HepG2 (cell line): ENCODE measurements around the gene HIC1. TPM values are rescaled to one million over a fixed set of nuclear protein-coding genes. Genes with fewer than 3 reads are reported as not detected.

ENCODE experiments used
- ATF7 ChIP-seq, 2 experiments: fragments of 450-650 bp in 1 of 2; sonication (generic) in 1 of 2; formaldehyde crosslinking in 1 of 2; IDR thresholded peaks; 2 replicates each; pipeline versions ENCODE4 v1.4.0 to v1.6.1; 2016 to 2020; ENCODE audit warnings: antibody characterized with exemption in 1 of 2, mild to moderate bottlenecking in 1 of 2, missing genetic modification reagents in 1 of 2
- BORCS8-MEF2B ChIP-seq: sonication (generic); formaldehyde crosslinking; IDR thresholded peaks from 2 replicates; pipeline ENCODE4 v1.8.0; 2022; ENCODE audit warnings: mild to moderate bottlenecking, missing genetic modification reagents
- CCAR2 ChIP-seq: fragments of 200-400 bp; formaldehyde crosslinking; optimal IDR thresholded peaks from 2 replicates; pipeline ENCODE3; 2018; ENCODE audit warnings: low read depth, mild to moderate bottlenecking, low read length, moderate library complexity
- ERF ChIP-seq: IDR thresholded peaks from 2 replicates; pipeline ENCODE4 v1.6.1; 2018; ENCODE audit warnings: missing biosample characterization, missing genetic modification reagents
- ZNF777 ChIP-seq: sonication (generic); formaldehyde crosslinking; IDR thresholded peaks from 2 replicates; pipeline ENCODE4 v1.4.0; 2020; ENCODE audit warnings: missing genetic modification reagents
- ZNF782 ChIP-seq: sonication (generic); formaldehyde crosslinking; IDR thresholded peaks from 2 replicates; pipeline ENCODE4 v1.4.0; 2020; ENCODE audit warnings: missing genetic modification reagents, mild to moderate bottlenecking, borderline replicate concordance
- ZNF841 ChIP-seq: sonication (generic); formaldehyde crosslinking; IDR thresholded peaks from 2 replicates; pipeline ENCODE4 v1.8.1; 2023; ENCODE audit warnings: missing genetic modification reagents, borderline replicate concordance
- polyA plus RNA-seq, 8 experiments: library from polyadenylated mRNA; depleted of rRNA in 3 of 8; stranded (reverse) in 7 of 8; unstranded in 1 of 8; fragments of >200 nt; fragmentation: Illumina TruSeq in 4 of 8; extraction: Trizol in 4 of 8; gene quantifications; 2 replicates each; pipeline versions ENCODE4 v1.2.1 to v1.2.3, GENCODE V29; 2011 to 2016; ENCODE audit warnings: low read depth in 4 of 8, missing spikeins in 1 of 8, mixed read lengths in 1 of 8; ENCODE audit not compliant: insufficient read depth in 1 of 8
- total RNA-seq, 5 experiments: library from RNA; depleted of rRNA; stranded (reverse); fragments of >200 nt; fragmentation: Illumina TruSeq; extraction: Trizol; gene quantifications; 2 replicates each; pipeline ENCODE4 v1.2.3, GENCODE V29; 2016; ENCODE audit warnings: low read depth in 1 of 5
- TF ChIP-seq, protein P1 (sequence below): sonication (generic); formaldehyde crosslinking; IDR thresholded peaks from one replicate; pipeline ENCODE4 v1.5.1; 2020; ENCODE audit warnings: mild to moderate bottlenecking, missing genetic modification reagents; ENCODE audit errors: not compliant biosample characterization
- TF ChIP-seq, protein P2 (sequence below): sonication (generic); formaldehyde crosslinking; IDR thresholded peaks from 2 replicates; pipeline ENCODE4 v1.5.1; 2020; ENCODE audit warnings: mild to moderate bottlenecking, missing genetic modification reagents, borderline replicate concordance
- TF ChIP-seq, protein P3 (sequence below): IDR thresholded peaks from 2 replicates; pipeline ENCODE4 v1.4.0; 2020; ENCODE audit warnings: mild to moderate bottlenecking, missing genetic modification reagents
- TF ChIP-seq, protein P4 (sequence below): sonication (generic); formaldehyde crosslinking; IDR thresholded peaks from 2 replicates; pipeline ENCODE4 v1.5.1; 2020; ENCODE audit warnings: mild to moderate bottlenecking, missing genetic modification reagents, moderate library complexity

The HIC1 gene
- total and polyA plus RNA-seq, 2 of the 13 experiments (the other 11 are each of a cell fraction or from before 2014, with no cell fraction given), result 0.04 to 0.31 TPM

DNA sequence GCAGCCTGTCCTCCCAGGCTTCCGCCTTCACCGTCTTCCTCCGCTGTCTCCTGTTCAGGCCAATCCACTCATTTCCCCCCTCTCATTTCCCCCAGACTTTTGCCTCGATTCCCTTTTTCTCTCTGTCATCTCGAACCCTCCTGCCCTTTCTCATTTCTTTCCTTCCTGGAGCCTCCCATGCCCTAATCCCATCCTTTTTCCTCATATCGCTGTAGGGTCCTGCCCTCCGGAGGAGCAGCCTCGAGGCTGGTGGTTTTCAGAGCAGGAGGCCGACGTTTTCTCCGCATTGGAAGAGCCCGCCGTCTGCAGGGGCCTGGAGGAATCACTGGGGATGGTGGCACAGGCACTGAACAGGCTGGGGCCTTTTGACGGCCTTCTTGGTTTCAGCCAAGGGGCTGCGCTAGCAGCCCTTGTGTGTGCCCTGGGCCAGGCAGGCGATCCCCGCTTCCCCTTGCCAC is 12.5 kb upstream of the HIC1 start (continued):
- TF ChIP-seq ATF7 (IDR thresholded peaks at IDR 0.05) (no peak), ATF7 (CRISPR knock-in tag; IDR thresholded peaks at IDR 0.05) (no peak), ZNF841 (CRISPR knock-in tag) (no peak), ZNF777 (CRISPR knock-in tag) (no peak; the same call in 1 of the 2 replicates), ERF (CRISPR knock-in tag) (0 out of 2 replicates have a peak, but pooled peaks have one; percentile 0), ZNF782 (CRISPR knock-in tag) (no peak), BORCS8-MEF2B (no peak), CCAR2 (no peak)
- TF ChIP-seq, protein P1, sequence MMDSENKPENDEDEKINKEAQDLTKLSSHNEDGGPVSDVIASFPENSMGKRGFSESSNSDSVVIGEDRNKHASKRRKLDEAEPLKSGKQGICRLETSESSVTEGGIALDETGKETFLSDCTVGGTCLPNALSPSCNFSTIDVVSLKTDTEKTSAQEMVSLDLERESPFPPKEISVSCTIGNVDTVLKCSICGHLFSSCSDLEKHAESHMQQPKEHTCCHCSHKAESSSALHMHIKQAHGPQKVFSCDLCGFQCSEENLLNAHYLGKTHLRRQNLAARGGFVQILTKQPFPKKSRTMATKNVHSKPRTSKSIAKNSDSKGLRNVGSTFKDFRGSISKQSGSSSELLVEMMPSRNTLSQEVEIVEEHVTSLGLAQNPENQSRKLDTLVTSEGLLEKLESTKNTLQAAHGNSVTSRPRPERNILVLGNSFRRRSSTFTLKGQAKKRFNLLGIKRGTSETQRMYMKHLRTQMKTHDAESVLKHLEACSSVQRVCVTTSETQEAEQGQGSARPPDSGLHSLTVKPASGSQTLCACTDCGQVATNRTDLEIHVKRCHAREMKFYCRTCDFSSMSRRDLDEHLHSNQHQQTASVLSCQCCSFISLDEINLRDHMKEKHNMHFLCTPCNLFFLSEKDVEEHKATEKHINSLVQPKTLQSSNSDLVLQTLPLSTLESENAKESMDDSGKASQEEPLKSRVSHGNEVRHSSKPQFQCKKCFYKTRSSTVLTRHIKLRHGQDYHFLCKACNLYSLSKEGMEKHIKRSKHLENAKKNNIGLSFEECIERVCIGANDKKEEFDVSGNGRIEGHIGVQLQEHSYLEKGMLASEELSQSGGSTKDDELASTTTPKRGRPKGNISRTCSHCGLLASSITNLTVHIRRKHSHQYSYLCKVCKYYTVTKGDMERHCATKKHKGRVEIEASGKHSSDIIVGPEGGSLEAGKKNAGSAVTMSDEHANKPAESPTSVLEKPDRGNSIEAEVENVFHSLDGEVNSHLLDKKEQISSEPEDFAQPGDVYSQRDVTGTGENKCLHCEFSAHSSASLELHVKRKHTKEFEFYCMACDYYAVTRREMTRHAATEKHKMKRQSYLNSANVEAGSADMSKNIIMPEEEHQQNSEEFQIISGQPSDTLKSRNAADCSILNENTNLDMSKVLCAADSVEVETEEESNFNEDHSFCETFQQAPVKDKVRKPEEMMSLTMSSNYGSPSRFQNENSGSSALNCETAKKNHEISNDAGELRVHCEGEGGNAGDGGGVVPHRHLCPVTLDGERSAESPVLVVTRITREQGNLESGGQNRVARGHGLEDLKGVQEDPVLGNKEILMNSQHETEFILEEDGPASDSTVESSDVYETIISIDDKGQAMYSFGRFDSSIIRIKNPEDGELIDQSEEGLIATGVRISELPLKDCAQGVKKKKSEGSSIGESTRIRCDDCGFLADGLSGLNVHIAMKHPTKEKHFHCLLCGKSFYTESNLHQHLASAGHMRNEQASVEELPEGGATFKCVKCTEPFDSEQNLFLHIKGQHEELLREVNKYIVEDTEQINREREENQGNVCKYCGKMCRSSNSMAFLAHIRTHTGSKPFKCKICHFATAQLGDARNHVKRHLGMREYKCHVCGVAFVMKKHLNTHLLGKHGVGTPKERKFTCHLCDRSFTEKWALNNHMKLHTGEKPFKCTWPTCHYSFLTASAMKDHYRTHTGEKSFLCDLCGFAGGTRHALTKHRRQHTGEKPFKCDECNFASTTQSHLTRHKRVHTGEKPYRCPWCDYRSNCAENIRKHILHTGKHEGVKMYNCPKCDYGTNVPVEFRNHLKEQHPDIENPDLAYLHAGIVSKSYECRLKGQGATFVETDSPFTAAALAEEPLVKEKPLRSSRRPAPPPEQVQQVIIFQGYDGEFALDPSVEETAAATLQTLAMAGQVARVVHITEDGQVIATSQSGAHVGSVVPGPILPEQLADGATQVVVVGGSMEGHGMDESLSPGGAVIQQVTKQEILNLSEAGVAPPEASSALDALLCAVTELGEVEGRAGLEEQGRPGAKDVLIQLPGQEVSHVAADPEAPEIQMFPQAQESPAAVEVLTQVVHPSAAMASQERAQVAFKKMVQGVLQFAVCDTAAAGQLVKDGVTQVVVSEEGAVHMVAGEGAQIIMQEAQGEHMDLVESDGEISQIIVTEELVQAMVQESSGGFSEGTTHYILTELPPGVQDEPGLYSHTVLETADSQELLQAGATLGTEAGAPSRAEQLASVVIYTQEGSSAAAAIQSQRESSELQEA (CRISPR knock-in tag), result no peak
- TF ChIP-seq, protein P2, sequence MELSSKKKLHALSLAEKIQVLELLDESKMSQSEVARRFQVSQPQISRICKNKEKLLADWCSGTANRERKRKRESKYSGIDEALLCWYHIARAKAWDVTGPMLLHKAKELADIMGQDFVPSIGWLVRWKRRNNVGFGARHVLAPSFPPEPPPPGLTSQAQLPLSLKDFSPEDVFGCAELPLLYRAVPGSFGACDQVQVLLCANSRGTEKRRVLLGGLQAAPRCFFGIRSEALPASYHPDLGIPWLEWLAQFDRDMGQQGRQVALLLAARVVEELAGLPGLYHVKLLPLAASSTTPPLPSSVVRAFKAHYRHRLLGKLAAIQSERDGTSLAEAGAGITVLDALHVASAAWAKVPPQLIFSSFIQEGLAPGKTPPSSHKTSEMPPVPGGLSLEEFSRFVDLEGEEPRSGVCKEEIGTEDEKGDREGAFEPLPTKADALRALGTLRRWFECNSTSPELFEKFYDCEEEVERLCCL, result no peak
- TF ChIP-seq, protein P3, sequence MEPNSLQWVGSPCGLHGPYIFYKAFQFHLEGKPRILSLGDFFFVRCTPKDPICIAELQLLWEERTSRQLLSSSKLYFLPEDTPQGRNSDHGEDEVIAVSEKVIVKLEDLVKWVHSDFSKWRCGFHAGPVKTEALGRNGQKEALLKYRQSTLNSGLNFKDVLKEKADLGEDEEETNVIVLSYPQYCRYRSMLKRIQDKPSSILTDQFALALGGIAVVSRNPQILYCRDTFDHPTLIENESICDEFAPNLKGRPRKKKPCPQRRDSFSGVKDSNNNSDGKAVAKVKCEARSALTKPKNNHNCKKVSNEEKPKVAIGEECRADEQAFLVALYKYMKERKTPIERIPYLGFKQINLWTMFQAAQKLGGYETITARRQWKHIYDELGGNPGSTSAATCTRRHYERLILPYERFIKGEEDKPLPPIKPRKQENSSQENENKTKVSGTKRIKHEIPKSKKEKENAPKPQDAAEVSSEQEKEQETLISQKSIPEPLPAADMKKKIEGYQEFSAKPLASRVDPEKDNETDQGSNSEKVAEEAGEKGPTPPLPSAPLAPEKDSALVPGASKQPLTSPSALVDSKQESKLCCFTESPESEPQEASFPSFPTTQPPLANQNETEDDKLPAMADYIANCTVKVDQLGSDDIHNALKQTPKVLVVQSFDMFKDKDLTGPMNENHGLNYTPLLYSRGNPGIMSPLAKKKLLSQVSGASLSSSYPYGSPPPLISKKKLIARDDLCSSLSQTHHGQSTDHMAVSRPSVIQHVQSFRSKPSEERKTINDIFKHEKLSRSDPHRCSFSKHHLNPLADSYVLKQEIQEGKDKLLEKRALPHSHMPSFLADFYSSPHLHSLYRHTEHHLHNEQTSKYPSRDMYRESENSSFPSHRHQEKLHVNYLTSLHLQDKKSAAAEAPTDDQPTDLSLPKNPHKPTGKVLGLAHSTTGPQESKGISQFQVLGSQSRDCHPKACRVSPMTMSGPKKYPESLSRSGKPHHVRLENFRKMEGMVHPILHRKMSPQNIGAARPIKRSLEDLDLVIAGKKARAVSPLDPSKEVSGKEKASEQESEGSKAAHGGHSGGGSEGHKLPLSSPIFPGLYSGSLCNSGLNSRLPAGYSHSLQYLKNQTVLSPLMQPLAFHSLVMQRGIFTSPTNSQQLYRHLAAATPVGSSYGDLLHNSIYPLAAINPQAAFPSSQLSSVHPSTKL (CRISPR knock-in tag), result no peak
- TF ChIP-seq, protein P4, sequence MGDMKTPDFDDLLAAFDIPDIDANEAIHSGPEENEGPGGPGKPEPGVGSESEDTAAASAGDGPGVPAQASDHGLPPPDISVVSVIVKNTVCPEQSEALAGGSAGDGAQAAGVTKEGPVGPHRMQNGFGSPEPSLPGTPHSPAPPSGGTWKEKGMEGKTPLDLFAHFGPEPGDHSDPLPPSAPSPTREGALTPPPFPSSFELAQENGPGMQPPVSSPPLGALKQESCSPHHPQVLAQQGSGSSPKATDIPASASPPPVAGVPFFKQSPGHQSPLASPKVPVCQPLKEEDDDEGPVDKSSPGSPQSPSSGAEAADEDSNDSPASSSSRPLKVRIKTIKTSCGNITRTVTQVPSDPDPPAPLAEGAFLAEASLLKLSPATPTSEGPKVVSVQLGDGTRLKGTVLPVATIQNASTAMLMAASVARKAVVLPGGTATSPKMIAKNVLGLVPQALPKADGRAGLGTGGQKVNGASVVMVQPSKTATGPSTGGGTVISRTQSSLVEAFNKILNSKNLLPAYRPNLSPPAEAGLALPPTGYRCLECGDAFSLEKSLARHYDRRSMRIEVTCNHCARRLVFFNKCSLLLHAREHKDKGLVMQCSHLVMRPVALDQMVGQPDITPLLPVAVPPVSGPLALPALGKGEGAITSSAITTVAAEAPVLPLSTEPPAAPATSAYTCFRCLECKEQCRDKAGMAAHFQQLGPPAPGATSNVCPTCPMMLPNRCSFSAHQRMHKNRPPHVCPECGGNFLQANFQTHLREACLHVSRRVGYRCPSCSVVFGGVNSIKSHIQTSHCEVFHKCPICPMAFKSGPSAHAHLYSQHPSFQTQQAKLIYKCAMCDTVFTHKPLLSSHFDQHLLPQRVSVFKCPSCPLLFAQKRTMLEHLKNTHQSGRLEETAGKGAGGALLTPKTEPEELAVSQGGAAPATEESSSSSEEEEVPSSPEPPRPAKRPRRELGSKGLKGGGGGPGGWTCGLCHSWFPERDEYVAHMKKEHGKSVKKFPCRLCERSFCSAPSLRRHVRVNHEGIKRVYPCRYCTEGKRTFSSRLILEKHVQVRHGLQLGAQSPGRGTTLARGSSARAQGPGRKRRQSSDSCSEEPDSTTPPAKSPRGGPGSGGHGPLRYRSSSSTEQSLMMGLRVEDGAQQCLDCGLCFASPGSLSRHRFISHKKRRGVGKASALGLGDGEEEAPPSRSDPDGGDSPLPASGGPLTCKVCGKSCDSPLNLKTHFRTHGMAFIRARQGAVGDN (CRISPR knock-in tag), result peak; percentile 48
